Transverse colon (tissue), 4 donors: ENCODE data around the gene HSPBP1. TPM values are rescaled to one million over a fixed set of nuclear protein-coding genes. Genes with fewer than 3 reads are reported as not detected.

Experiments
- DNase-seq: peaks from one replicate; pipeline ENCODE4 v3.0.0-alpha.2; 2019
- H3K27ac ChIP-seq, 4 donors: fragments of 200-600 bp; sonication (generic); 2 replicates each; pipeline ENCODE4 v1.5.1; 2016 to 2018; ENCODE audit warnings: inconsistent platforms in 4 of 4
- H3K27me3 ChIP-seq: fragments of 200-600 bp; sonication (generic); 2 replicates; pipeline ENCODE4 v1.5.1; 2017; ENCODE audit warnings: inconsistent platforms
- H3K36me3 ChIP-seq, 4 donors: fragments of 200-600 bp; sonication (generic); 2 replicates each; pipeline ENCODE4 v1.5.1; 2017 to 2019; ENCODE audit warnings: inconsistent platforms in 4 of 4
- H3K4me1 ChIP-seq, 4 donors: fragments of 200-600 bp; sonication (generic); 2 replicates each; pipeline ENCODE4 v1.5.1; 2017 to 2020; ENCODE audit warnings: inconsistent platforms in 4 of 4
- H3K4me3 ChIP-seq, 4 donors: fragments of 200-600 bp; sonication (generic); 1 replicate in 1 of 4; 2 replicates in 3 of 4; pipeline versions ENCODE4 v1.5.1 to v1.6.1; 2017 to 2019; ENCODE audit warnings: inconsistent platforms in 4 of 4
- H3K9me3 ChIP-seq, 2 donors: fragments of 200-600 bp; sonication (generic); 2 replicates each; pipeline ENCODE4 v1.5.1; 2017 to 2019; ENCODE audit warnings: inconsistent platforms in 2 of 2
- EP300 ChIP-seq: sonication (generic); formaldehyde crosslinking; IDR thresholded peaks from one replicate; pipeline ENCODE4 v1.6.1; 2017; ENCODE audit warnings: antibody characterized with exemption, low read depth
- POLR2A ChIP-seq: fragments of 450-650 bp; IDR thresholded peaks from one replicate; pipeline ENCODE4 v1.6.1; 2016; ENCODE audit warnings: antibody characterized with exemption, mild to moderate bottlenecking, moderate library complexity
- POLR2AphosphoS5 ChIP-seq, 3 donors: sonication (generic); formaldehyde crosslinking; IDR thresholded peaks; one replicate each; pipeline ENCODE4 v1.6.1; 2016; ENCODE audit warnings: antibody characterized with exemption in 3 of 3
- WGBS, 2 donors: methylation state at CpG; one replicate each; pipeline ENCODE4 v1.1.5; 2018; ENCODE audit warnings: low coverage in 1 of 2; 5-methylcytosine and 5-hydroxymethylcytosine counted together
- in situ Hi-C, 4 donors: fragments of 200-750 bp; cut with MboI; loops; one replicate each; pipeline versions ENCODE4 v1.15.0 to v1.15.1; 2017; ENCODE audit warnings: low sequenced_read_pairs in 3 of 4, low pct_ligation_motif_present in 1 of 4, low pct_unique_long_range_greater_than_20kb in 1 of 4
- intact Hi-C: fragments of 100-400 bp; cut with DNase I; formaldehyde crosslinking; loops from one replicate; pipeline ENCODE4 v1.15.1; 2023; ENCODE audit warnings: low total_unique reads
- small RNA-seq, 4 donors: library from RNA; depleted of rRNA; stranded (forward); fragments of <200 nt; gene quantifications; one replicate each; pipeline ENCODE3, GENCODE V24; 2016
- total RNA-seq, 4 donors: library from RNA; depleted of rRNA; stranded (reverse); fragments of >200 nt; gene quantifications; one replicate each; pipeline ENCODE4 v1.1.0, GENCODE V29; 2016
- TF ChIP-seq, protein P1 (sequence below), 5 experiments: fragments of 200-600 bp in 3 of 5; fragments of 450-650 bp in 2 of 5; sonication (generic) in 3 of 5; IDR thresholded peaks; 1 replicate in 2 of 5; 2 replicates in 3 of 5; pipeline ENCODE4 v1.5.1; 2016 to 2017; ENCODE audit warnings: antibody characterized with exemption in 5 of 5, inconsistent platforms in 3 of 5, mild to moderate bottlenecking in 2 of 5, moderate library complexity in 1 of 5

HSPBP1 gene
- total RNA-seq, 4 donors from 2014 or later: 4.5 to 98.7 (median 27.0) TPM

DNA sequence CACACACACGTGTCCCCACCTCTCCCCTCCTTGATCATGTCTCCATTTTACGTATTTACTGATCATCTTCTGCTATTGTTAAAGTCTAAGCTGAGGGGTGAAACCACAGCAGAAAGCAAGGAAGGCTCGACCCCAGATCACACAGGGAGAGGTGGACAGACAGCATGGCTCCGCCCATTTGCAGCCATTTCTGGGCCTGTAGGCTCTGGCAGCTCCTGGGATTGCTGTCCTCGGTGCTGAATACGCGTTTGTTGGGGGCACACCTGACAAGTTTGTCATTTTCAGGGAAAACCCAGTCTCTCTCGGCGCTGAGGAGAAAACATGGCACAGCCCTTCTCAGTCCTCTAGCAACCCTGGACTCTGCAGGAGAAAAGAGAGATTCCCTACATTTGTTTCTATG is 59.4 kb downstream of the HSPBP1 start:
- TF ChIP-seq, protein P1, sequence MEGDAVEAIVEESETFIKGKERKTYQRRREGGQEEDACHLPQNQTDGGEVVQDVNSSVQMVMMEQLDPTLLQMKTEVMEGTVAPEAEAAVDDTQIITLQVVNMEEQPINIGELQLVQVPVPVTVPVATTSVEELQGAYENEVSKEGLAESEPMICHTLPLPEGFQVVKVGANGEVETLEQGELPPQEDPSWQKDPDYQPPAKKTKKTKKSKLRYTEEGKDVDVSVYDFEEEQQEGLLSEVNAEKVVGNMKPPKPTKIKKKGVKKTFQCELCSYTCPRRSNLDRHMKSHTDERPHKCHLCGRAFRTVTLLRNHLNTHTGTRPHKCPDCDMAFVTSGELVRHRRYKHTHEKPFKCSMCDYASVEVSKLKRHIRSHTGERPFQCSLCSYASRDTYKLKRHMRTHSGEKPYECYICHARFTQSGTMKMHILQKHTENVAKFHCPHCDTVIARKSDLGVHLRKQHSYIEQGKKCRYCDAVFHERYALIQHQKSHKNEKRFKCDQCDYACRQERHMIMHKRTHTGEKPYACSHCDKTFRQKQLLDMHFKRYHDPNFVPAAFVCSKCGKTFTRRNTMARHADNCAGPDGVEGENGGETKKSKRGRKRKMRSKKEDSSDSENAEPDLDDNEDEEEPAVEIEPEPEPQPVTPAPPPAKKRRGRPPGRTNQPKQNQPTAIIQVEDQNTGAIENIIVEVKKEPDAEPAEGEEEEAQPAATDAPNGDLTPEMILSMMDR (IDR thresholded peaks at IDR 0.05): no peak
- TF ChIP-seq POLR2AphosphoS5 (IDR thresholded peaks at IDR 0.05) (no peak), EP300 (no peak), POLR2A (no peak)
- Histone ChIP-seq H3K27me3 (no peaks in the 10 kb centered on the region), H3K36me3 (no peaks in the 10 kb centered on the region), H3K27ac (no peak overlapping the region), H3K4me1 (peaks cover 0 to 15% (median 9%) of the 10 kb centered on the region in 4 donors), H3K4me3 (no peak overlapping the region), H3K9me3 (no peaks in the 10 kb centered on the region)
- intact Hi-C loops: no loop called here
- in situ Hi-C loops: no loop called here
- no peak for DNase-seq
- WGBS, 2 donors: 87% methylated on average over 3 to 9 of the region's 9 CpGs

DNA sequence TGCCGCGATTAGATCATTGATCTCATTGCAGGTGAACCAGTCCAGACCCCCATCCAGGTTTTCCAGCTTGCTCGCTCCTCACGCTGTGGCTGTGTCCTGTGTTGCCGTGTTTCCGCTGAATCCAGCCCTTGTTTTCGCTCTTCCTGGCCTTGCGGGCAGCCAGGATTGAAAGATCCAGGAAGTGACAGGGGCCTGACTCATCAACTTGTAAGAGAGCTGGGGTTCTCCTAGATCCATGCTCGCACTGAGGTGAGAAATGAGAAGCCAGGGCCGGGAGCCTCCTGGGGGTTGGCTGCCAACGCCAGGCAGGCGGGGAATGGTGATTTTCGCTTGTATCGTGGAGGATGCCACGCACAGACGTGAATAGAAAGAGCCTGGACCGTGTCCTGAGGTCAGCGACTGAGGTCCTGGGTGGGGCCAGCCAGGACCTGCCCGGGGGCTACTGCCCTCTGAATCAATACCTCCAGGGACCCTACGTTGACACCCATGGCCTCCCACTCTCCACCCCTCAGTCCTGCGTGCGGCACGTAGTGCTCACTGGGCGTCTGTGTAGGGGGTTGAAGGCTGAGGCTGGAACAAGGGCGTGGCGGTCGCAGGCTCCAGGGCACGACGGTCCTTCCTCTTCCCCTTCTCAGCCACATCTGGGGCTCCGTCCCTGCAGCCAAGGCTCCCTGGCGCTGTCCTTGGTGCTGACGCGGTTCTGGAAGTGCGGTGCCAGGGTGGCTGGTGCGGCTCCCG is 63.3 kb downstream of the HSPBP1 start:
- 5% methylated on average over 32 of the region's 36 CpGs; no CpG with 5 or more reads in 1 of the 2 donors for WGBS, 2 donors
- H3K4me3 ChIP-seq: peak overlapping the region; percentile 3 to 53 (median 34)
- peak overlapping the region; percentile 70 to 81 (median 79) for H3K27ac ChIP-seq
- peak; percentile 86 for DNase-seq
- peaks cover 0 to 15% (median 9%) of the 10 kb centered on the region in 4 donors for H3K4me1 ChIP-seq
- peaks cover 3 to 7% of the 10 kb centered on the region in 2 donors for H3K9me3 ChIP-seq
- TF ChIP-seq EP300: no peak
- TF ChIP-seq, protein P1 (IDR thresholded peaks at IDR 0.05): no peak
- TF ChIP-seq POLR2AphosphoS5 (IDR thresholded peaks at IDR 0.05): peak; percentile 7 to 60 (median 20)
- peak; percentile 34 for TF ChIP-seq POLR2A
- peaks cover 6% of the 10 kb centered on the region for H3K27me3 ChIP-seq
- intact Hi-C loops (no loop called here), in situ Hi-C loops (no loop called here)
- no peaks in the 10 kb centered on the region for H3K36me3 ChIP-seq

DNA sequence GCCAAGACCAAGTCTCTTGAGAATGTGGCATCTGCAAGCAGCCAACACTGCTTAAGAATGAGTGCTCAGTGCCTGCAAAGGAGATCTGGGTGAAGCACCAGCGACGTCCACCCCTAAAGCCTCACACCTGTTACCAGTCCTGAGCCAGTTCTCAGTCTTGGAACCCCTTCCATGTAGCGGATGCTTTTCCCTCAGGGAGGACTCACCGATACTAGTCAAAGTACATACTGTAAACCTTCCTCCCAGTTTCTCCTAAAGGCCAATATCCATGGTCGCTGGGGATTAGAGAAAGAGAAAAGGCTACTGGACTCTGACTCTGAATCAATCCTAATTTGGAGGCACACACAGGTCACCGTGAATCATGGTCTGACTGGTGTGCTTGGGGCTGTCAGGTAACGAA is 66.4 kb downstream of the HSPBP1 start:
- Histone ChIP-seq H3K36me3 (no peaks in the 10 kb centered on the region), H3K4me1 (peaks cover 4 to 24% (median 18%) of the 10 kb centered on the region in 4 donors), H3K4me3 (no peak overlapping the region), H3K27me3 (peaks cover 6% of the 10 kb centered on the region), H3K27ac (no peak overlapping the region), H3K9me3 (peaks cover 3 to 7% of the 10 kb centered on the region in 2 donors)
- in situ Hi-C loops (no loop called here), intact Hi-C loops (no loop called here)
- WGBS, 2 donors: 90 to 96% methylated on average over 3 to 7 of the region's 7 CpGs
- DNase-seq: no peak
- no peak for TF ChIP-seq POLR2AphosphoS5 (IDR thresholded peaks at IDR 0.05)
- TF ChIP-seq, protein P1 (IDR thresholded peaks at IDR 0.05): no peak
- no peak for TF ChIP-seq POLR2A
- TF ChIP-seq EP300: no peak

DNA sequence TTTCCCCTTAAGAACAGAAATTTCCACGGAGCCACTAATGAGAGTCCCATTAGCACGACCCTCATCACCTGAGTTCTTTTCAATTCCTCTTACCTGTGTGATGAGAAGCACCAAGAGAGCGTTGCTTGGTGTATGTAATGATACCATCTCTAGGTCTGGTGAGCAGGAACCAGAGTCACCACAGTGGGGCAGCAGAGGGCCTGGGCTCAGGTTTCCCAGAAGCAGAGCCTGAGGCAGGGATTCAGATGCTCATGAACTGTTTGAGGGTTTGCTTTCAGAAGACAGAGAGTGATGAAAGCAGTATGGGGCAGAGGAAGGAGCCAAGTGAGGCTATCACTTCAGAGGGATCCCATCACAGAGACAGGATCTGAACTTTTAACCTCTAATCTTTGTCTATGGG is 67.5 kb downstream of the HSPBP1 start:
- H3K27me3 ChIP-seq: peaks cover 6% of the 10 kb centered on the region
- peak; percentile 67 for DNase-seq
- no peak overlapping the region for H3K4me3 ChIP-seq
- peaks cover 4 to 24% (median 17%) of the 10 kb centered on the region in 4 donors for H3K4me1 ChIP-seq
- TF ChIP-seq POLR2AphosphoS5 (IDR thresholded peaks at IDR 0.05) (no peak), EP300 (no peak)
- TF ChIP-seq, protein P1 (IDR thresholded peaks at IDR 0.05): peak; percentile 25 to 41 (median 31)
- no peaks in the 10 kb centered on the region for H3K36me3 ChIP-seq
- H3K9me3 ChIP-seq: peaks cover 3 to 7% of the 10 kb centered on the region in 2 donors
- intact Hi-C loops (no loop called here), in situ Hi-C loops (no loop called here)
- no peak overlapping the region for H3K27ac ChIP-seq
- WGBS, 2 donors: 69 to 75% methylated on average over 2 to 3 of the region's 3 CpGs

Small RNA genes within 50 kb of the gene (small RNA-seq; reads per million reads assigned to genes)
- gene MIR6802 (0 to 0.24 (median 0.09) reads per million in 4 donors), gene MIR6803 (0 to 0.55 (median 0.26) reads per million in 4 donors), gene MIR6804 (0 reads per million in 4 donors)

Other genes starting within 250 kb of the HSPBP1 start
- under 1 TPM in 2 of 4 donors, not detected in 2; 0.68 to 1.00 TPM for gene GP6, start 241.8 kb downstream of the HSPBP1 start, total RNA-seq
- 100 to 1,000 TPM in 1 of 4 donors, 10 to 100 TPM in 3; 28.4 to 125 (median 61.7) TPM for gene RDH13, start 217.0 kb downstream of the HSPBP1 start, total RNA-seq
- 100 to 1,000 TPM in 1 of 4 donors, 10 to 100 TPM in 3; 28.7 to 115 (median 49.1) TPM for gene EPS8L1, start 204.2 kb downstream of the HSPBP1 start, total RNA-seq
- 100 to 1,000 TPM; 101 to 350 (median 154) TPM for gene PPP1R12C, start 162.5 kb downstream of the HSPBP1 start, total RNA-seq
- 1 to 10 TPM in 2 of 4 donors, not detected in 2; 1.6 to 4.1 TPM for gene TNNT1, start 130.9 kb downstream of the HSPBP1 start, total RNA-seq
- gene TNNI3, start 122.4 kb downstream of the HSPBP1 start, total RNA-seq: not detected
- under 1 TPM in 2 of 4 donors, not detected in 2; 0.40 to 0.41 TPM for gene DNAAF3, start 113.5 kb downstream of the HSPBP1 start, total RNA-seq
- 1 to 10 TPM in 1 of 4 donors, under 1 TPM in 2, not detected in 1; 0.48 to 9.6 (median 0.96) TPM for gene SYT5, start 99.8 kb downstream of the HSPBP1 start, total RNA-seq
- 100 to 1,000 TPM in 2 of 4 donors, 10 to 100 TPM in 2; 31.2 to 176 (median 102) TPM for gene PTPRH, start 70.6 kb downstream of the HSPBP1 start, total RNA-seq
- gene TMEM86B, start 51.3 kb downstream of the HSPBP1 start, total RNA-seq: 10 to 100 TPM in 1 of 4 donors, 1 to 10 TPM in 3; 2.0 to 40.8 (median 4.4) TPM
- 10 to 100 TPM; 51.3 to 91.5 (median 60.7) TPM for gene PPP6R1, start 21.1 kb downstream of the HSPBP1 start, total RNA-seq
- 10 to 100 TPM in 1 of 4 donors, 1 to 10 TPM in 3; 1.4 to 17.6 (median 4.7) TPM for gene BRSK1, start 3.9 kb upstream of the HSPBP1 start, total RNA-seq
- gene TMEM150B, start 45.2 kb upstream of the HSPBP1 start, total RNA-seq: 100 to 1,000 TPM in 1 of 4 donors, 10 to 100 TPM in 3; 26.5 to 135 (median 57.4) TPM
- gene KMT5C, start 59.8 kb upstream of the HSPBP1 start, total RNA-seq: 10 to 100 TPM; 27.8 to 80.8 (median 31.3) TPM
- gene COX6B2, start 74.6 kb upstream of the HSPBP1 start, total RNA-seq: 10 to 100 TPM in 3 of 4 donors, 1 to 10 TPM in 1; 4.0 to 58.7 (median 21.0) TPM
- not detected for gene GARIN5B, start 83.2 kb upstream of the HSPBP1 start, total RNA-seq
- gene IL11, start 90.4 kb upstream of the HSPBP1 start, total RNA-seq: under 1 TPM in 1 of 4 donors, not detected in 3; 0.48 TPM
- not detected for gene TMEM190, start 96.7 kb upstream of the HSPBP1 start, total RNA-seq
- 100 to 1,000 TPM in 1 of 4 donors, 10 to 100 TPM in 3; 12.0 to 199 (median 42.5) TPM for gene TMEM238, start 104.2 kb upstream of the HSPBP1 start, total RNA-seq
- gene RPL28, start 105.8 kb upstream of the HSPBP1 start, total RNA-seq: 100 to 1,000 TPM; 448 to 648 (median 605) TPM
- gene UBE2S, start 127.7 kb upstream of the HSPBP1 start, total RNA-seq: 10 to 100 TPM; 12.4 to 40.8 (median 18.1) TPM
- gene SHISA7, start 163.2 kb upstream of the HSPBP1 start, total RNA-seq: under 1 TPM in 1 of 4 donors, not detected in 3; 0.75 TPM
- 100 to 1,000 TPM in 2 of 4 donors, 10 to 100 TPM in 2; 71.1 to 142 (median 97.6) TPM for gene ISOC2, start 181.5 kb upstream of the HSPBP1 start, total RNA-seq
- not detected for gene C19orf85, start 184.6 kb upstream of the HSPBP1 start, total RNA-seq
- gene ZNF628, start 196.5 kb upstream of the HSPBP1 start, total RNA-seq: 1 to 10 TPM; 5.9 to 7.6 (median 6.4) TPM
- gene NAT14, start 205.1 kb upstream of the HSPBP1 start, total RNA-seq: 1 to 10 TPM in 2 of 4 donors, not detected in 2; 2.1 to 2.7 TPM
- 10 to 100 TPM in 2 of 4 donors, 1 to 10 TPM in 2; 3.4 to 41.2 (median 11.1) TPM for gene SSC5D, start 208.3 kb upstream of the HSPBP1 start, total RNA-seq